K562 (cell line): ENCODE results near the gene LRGUK. TPM values are rescaled to one million over a fixed set of nuclear protein-coding genes. Genes with fewer than 3 reads are reported as not detected.

Experiments
- ATAC-seq: fragments of 200-7000 bp; cut with Tn5 transposase; 3 replicates; pipeline ENCODE4 v1.9.1; 2020; ENCODE audit warnings: moderate library complexity
- BruUV-seq: library from RNA; stranded (reverse); fragments of 400-500 nt; replicated peaks from 2 replicates; lab custom pipeline; 2021; lab: Mats Ljungman, UMichigan
- CTCF ChIA-PET: fragments of 300-600 bp; formaldehyde crosslinking; extraction: SDS; loops from one replicate; lab custom pipeline; 2021; ENCODE audit warnings: low intra/inter-chr PET ratio; lab: Yijun Ruan, JAX
- POLR2A ChIA-PET: fragments of 300-600, 350-650 bp; sonication (Branson Sonifier 250); formaldehyde crosslinking; extraction: SDS; loops from one replicate; lab custom pipeline; 2021; ENCODE audit warnings: antibody characterized with exemption, inconsistent platforms; lab: Yijun Ruan, JAX
- DNase-seq, 4 experiments: peaks; one replicate each; pipeline versions ENCODE4 v3.0.0 to v3.0.0-alpha.2; 2011 to 2018; ENCODE audit warnings: low spot score in 3 of 4, mixed read lengths in 3 of 4; ENCODE audit errors: extremely low read depth in 1 of 4
- FAIRE-seq: peaks from 2 replicates; lab custom pipeline; 2011; peaks lifted over from hg19 to GRCh38; lab: Jason Lieb, UNC
- H2AFZ ChIP-seq: 2 replicates; pipeline ENCODE4 v1.6.0; 2011; ENCODE audit warnings: low read depth, low read length, control low read depth, inconsistent platforms
- H3K27ac ChIP-seq: fragments of 200-600 bp; 3 replicates; pipeline ENCODE4 v1.8.0; 2011; ENCODE audit warnings: low read depth, mild to moderate bottlenecking, control low read depth, inconsistent platforms, low read length, moderate library complexity, mixed read lengths; ENCODE audit errors: extremely low read depth
- H3K27me3 ChIP-seq, 2 experiments: fragments of 300-600 bp in 1 of 2; 2 replicates in 1 of 2; 3 replicates in 1 of 2; pipeline versions ENCODE4 v1.6.0 to v1.8.0; 2011; ENCODE audit warnings: inconsistent platforms in 2 of 2, low read length in 2 of 2, mild to moderate bottlenecking in 1 of 2, mixed read lengths in 1 of 2, moderate library complexity in 1 of 2; ENCODE audit not compliant: control insufficient read depth in 2 of 2, insufficient read depth in 2 of 2
- H3K36me3 ChIP-seq: fragments of 300-600 bp; 3 replicates; pipeline ENCODE4 v1.8.0; 2011; ENCODE audit warnings: mild to moderate bottlenecking, low read length, inconsistent platforms; ENCODE audit not compliant: control insufficient read depth, insufficient read depth
- H3K4me1 ChIP-seq, 2 experiments: fragments of 200-600 bp in 1 of 2; replicated peaks in 1 of 2; 2 replicates in 1 of 2; 3 replicates in 1 of 2; pipeline versions ENCODE4 v1.5.1 to v1.8.0; 2011; ENCODE audit warnings: inconsistent platforms in 2 of 2, low read length in 2 of 2, mild to moderate bottlenecking in 1 of 2, mixed read lengths in 1 of 2, moderate library complexity in 1 of 2; ENCODE audit not compliant: control insufficient read depth in 2 of 2, insufficient read depth in 2 of 2
- H3K4me2 ChIP-seq: 2 replicates; pipeline ENCODE4 v1.6.1; 2011; ENCODE audit warnings: low read length, control low read depth, inconsistent platforms, mixed read lengths; ENCODE audit not compliant: insufficient read depth
- H3K4me3 ChIP-seq: fragments of 200-600 bp; sonication (generic), shearing (Covaris generic); 2 replicates; pipeline ENCODE4 v1.5.1; 2016; ENCODE audit warnings: control low read depth, inconsistent platforms
- H3K79me2 ChIP-seq: fragments of 200-600 bp; 3 replicates; pipeline ENCODE4 v1.8.0; 2011; ENCODE audit warnings: low read length, inconsistent platforms; ENCODE audit not compliant: control insufficient read depth, insufficient read depth
- H3K9ac ChIP-seq, 2 experiments: 2 replicates each; pipeline versions ENCODE4 v1.6.0 to v1.6.1; 2011; ENCODE audit warnings: low read depth in 2 of 2, low read length in 2 of 2, control low read depth in 1 of 2, inconsistent platforms in 1 of 2, mild to moderate bottlenecking in 1 of 2, mixed read lengths in 1 of 2; ENCODE audit not compliant: insufficient read depth in 1 of 2
- H3K9me1 ChIP-seq: one replicate; pipeline ENCODE4 v1.6.0; 2011; ENCODE audit warnings: inconsistent platforms, mild to moderate bottlenecking, low read length, moderate library complexity; ENCODE audit not compliant: control insufficient read depth, insufficient read depth
- H3K9me3 ChIP-seq: replicated peaks from 2 replicates; pipeline ENCODE4 v1.5.1; 2011; ENCODE audit warnings: low read depth, low read length, inconsistent platforms; ENCODE audit not compliant: control insufficient read depth, insufficient read depth
- H4K20me1 ChIP-seq: replicated peaks from 2 replicates; pipeline ENCODE4 v1.6.1; 2011; ENCODE audit warnings: low read length, inconsistent platforms, mixed read lengths; ENCODE audit not compliant: control insufficient read depth, insufficient read depth
- BCOR ChIP-seq: fragments of 450-650 bp; IDR thresholded peaks from 2 replicates; pipeline ENCODE4 v1.6.1; 2016
- FOXK2 ChIP-seq, 2 experiments: fragments of 450-650 bp; IDR thresholded peaks in 1 of 2; conservative IDR thresholded peaks in 1 of 2; 2 replicates each; pipeline ENCODE4 v1.6.1; 2016; ENCODE audit warnings: low read depth in 2 of 2, mild to moderate bottlenecking in 1 of 2
- HCFC1 ChIP-seq: IDR thresholded peaks from 2 replicates; pipeline ENCODE4 v1.6.1; 2012; ENCODE audit warnings: low read depth, low read length, improper control_type of control experiment
- KLF10 ChIP-seq: fragments of 250-450 bp; sonication (Bioruptor Pico); IDR thresholded peaks from 2 replicates; pipeline ENCODE4 v1.6.1; 2021; ENCODE audit warnings: matching md5 sums
- MAFK ChIP-seq: IDR thresholded peaks from 2 replicates; pipeline ENCODE4 v1.6.1; 2011; ENCODE audit warnings: low read length, improper control_type of control experiment
- NR2C1 ChIP-seq, 2 experiments: fragments of 450-650 bp; IDR thresholded peaks; 2 replicates each; pipeline ENCODE4 v1.6.1; 2017; ENCODE audit warnings: mild to moderate bottlenecking in 2 of 2, antibody characterized with exemption in 1 of 2, inconsistent platforms in 1 of 2, missing compliant biosample characterization in 1 of 2, missing genetic modification characterization in 1 of 2
- OTX1 ChIP-seq: fragments of 450-650 bp; formaldehyde crosslinking; IDR thresholded peaks from 2 replicates; pipeline ENCODE4 v1.4.0; 2022; ENCODE audit warnings: mild to moderate bottlenecking
- ZBTB1 ChIP-seq: sonication (generic); formaldehyde crosslinking; IDR thresholded peaks from 2 replicates; pipeline ENCODE4 v1.8.1; 2023; ENCODE audit warnings: missing genetic modification reagents, low read depth, mild to moderate bottlenecking, borderline replicate concordance
- ZNF143 ChIP-seq: sonication (generic); formaldehyde crosslinking; IDR thresholded peaks from 2 replicates; pipeline ENCODE4 v1.9.0; 2022; ENCODE audit warnings: mild to moderate bottlenecking, missing genetic modification reagents
- ZNF830 ChIP-seq: fragments of 250-450 bp; sonication (Bioruptor Pico); IDR thresholded peaks from 2 replicates; pipeline ENCODE4 v1.5.0; 2021; ENCODE audit warnings: mild to moderate bottlenecking
- WGBS: fragments of 100-300 bp; shearing (Covaris generic); methylation state at CpG from one replicate; pipeline ENCODE4 v1.1.6; 2016; ENCODE audit warnings: low coverage, mixed read lengths; ENCODE audit not compliant: insufficient coverage; ENCODE audit errors: missing lambda C conversion rate; 5-methylcytosine and 5-hydroxymethylcytosine counted together
- in situ Hi-C: fragments of 300-500 bp; cut with MboI; formaldehyde crosslinking; loops from 4 replicates; pipeline ENCODE4 v1.15.0; 2018; ENCODE audit warnings: inconsistent platforms, mixed read lengths
- intact Hi-C: fragments of 100-400 bp; cut with micrococcal nuclease; formaldehyde crosslinking; loops from 2 replicates; pipeline ENCODE4 v1.14.2; 2022
- polyA plus RNA-seq, 8 experiments: library from polyadenylated mRNA; depleted of rRNA in 4 of 8; stranded (reverse) in 5 of 8; unstranded in 3 of 8; fragments of >200 nt; fragmentation: Nextera tagmentation in 2 of 8; fragmentation: Illumina TruSeq in 1 of 8; extraction: Ambion mirVana in 2 of 8; extraction: Trizol in 1 of 8; gene quantifications; 2 replicates each; pipeline versions ENCODE4 v1.2.1 to v1.2.3, GENCODE V29; 2011 to 2014; ENCODE audit warnings: inconsistent platforms in 1 of 8, missing spikeins in 1 of 8
- total RNA-seq, 7 experiments: library from RNA; depleted of rRNA in 6 of 7; stranded (reverse); fragments of >200 nt in 6 of 7; fragmentation: Illumina TruSeq in 2 of 7; extraction: Trizol in 2 of 7; gene quantifications; 2 replicates each; pipeline versions ENCODE4 v1.2.1 to v1.2.3, GENCODE V29; 2011 to 2021; ENCODE audit warnings: low replicate concordance in 1 of 7
- TF ChIP-seq, protein P1 (sequence below): sonication (generic); formaldehyde crosslinking; IDR thresholded peaks from 2 replicates; pipeline ENCODE4 v1.8.0; 2022; ENCODE audit warnings: missing genetic modification reagents, mild to moderate bottlenecking, borderline replicate concordance
- TF ChIP-seq, protein P2 (sequence below), 2 experiments: fragments of 450-650 bp; IDR thresholded peaks; 2 replicates each; pipeline ENCODE4 v1.6.1; 2016; ENCODE audit warnings: mild to moderate bottlenecking in 2 of 2, borderline replicate concordance in 1 of 2, low read depth in 1 of 2, moderate library complexity in 1 of 2
- TF ChIP-seq, protein P3 (sequence below): sonication (generic); formaldehyde crosslinking; IDR thresholded peaks from 2 replicates; pipeline ENCODE4 v1.8.1; 2022; ENCODE audit warnings: missing genetic modification reagents

The LRGUK gene
- total and polyA plus RNA-seq, 9 of the 15 experiments (the other 6 are each of a cell fraction or from before 2014, with no cell fraction given): 0.04 to 0.33 (median 0.18) TPM

DNA sequence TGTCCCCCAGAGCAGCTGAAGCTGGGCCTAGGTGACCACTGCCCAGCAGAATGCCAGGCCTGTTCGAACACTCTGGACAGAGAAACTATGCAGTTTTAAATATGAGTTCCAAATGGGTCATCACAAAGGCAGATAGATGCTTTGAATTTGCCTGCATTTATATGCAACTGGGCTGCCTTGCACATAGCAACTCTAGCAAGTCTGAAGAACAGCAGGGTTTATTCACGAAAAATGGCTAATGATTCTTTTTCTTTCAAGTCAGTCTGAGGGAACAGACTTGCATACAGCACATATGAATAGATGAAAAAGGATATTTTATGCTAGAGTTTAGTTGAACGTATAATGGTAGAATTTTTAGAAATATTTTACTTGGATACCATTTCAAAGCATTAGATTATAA lies 121.1 kb downstream of the LRGUK start:
- H3K79me2 ChIP-seq: no peaks in the 10 kb centered on the region
- H3K9ac ChIP-seq: no peak overlapping the region
- H3K27ac ChIP-seq: no peak overlapping the region
- H3K4me1 ChIP-seq: no peaks in the 10 kb centered on the region
- DNase-seq (no peak), ATAC-seq (no peak), FAIRE-seq (no peak)
- H3K9me3 ChIP-seq: no peaks in the 10 kb centered on the region
- in situ Hi-C loops (no loop called here), intact Hi-C loops (no loop called here)
- no TSS peak for BruUV-seq
- no peaks in the 10 kb centered on the region for H3K36me3 ChIP-seq
- no peak overlapping the region for H3K4me3 ChIP-seq
- H3K4me2 ChIP-seq: no peak overlapping the region
- H2AFZ ChIP-seq: no peak overlapping the region
- H3K27me3 ChIP-seq: peaks cover 0 to 2% of the 10 kb centered on the region in 2 experiments; a peak in 1 of 5 replicates
- CTCF ChIA-PET: no interaction called here
- 4% methylated on average over 3 of the region's 3 CpGs for WGBS
- POLR2A ChIA-PET: interaction anchor here (0.9 kb wide), 1 partner anchor 37 kb away, joined by 3 read pairs; no protein-coding TSS in a partner anchor
- no peaks in the 10 kb centered on the region for H3K9me1 ChIP-seq
- H4K20me1 ChIP-seq: no peaks in the 10 kb centered on the region
- no peak for TF ChIP-seq BCOR
- no peak for TF ChIP-seq KLF10
- TF ChIP-seq ZNF830 (CRISPR knock-in tag): no peak
- TF ChIP-seq FOXK2 (conservative IDR thresholded peaks at IDR 0.05 in 1 of 2, IDR thresholded peaks at IDR 0.05 in 1 of 2; ENCODE audit: low read depth in 2 of 2): no peak
- TF ChIP-seq HCFC1: no peak
- TF ChIP-seq OTX1: no peak
- TF ChIP-seq MAFK: no peak
- TF ChIP-seq NR2C1 (IDR thresholded peaks at IDR 0.05): no peak
- no peak for TF ChIP-seq NR2C1 (tag; IDR thresholded peaks at IDR 0.05)
- TF ChIP-seq, protein P1, sequence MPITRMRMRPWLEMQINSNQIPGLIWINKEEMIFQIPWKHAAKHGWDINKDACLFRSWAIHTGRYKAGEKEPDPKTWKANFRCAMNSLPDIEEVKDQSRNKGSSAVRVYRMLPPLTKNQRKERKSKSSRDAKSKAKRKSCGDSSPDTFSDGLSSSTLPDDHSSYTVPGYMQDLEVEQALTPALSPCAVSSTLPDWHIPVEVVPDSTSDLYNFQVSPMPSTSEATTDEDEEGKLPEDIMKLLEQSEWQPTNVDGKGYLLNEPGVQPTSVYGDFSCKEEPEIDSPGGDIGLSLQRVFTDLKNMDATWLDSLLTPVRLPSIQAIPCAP (CRISPR knock-in tag): no peak
- TF ChIP-seq, protein P2, sequence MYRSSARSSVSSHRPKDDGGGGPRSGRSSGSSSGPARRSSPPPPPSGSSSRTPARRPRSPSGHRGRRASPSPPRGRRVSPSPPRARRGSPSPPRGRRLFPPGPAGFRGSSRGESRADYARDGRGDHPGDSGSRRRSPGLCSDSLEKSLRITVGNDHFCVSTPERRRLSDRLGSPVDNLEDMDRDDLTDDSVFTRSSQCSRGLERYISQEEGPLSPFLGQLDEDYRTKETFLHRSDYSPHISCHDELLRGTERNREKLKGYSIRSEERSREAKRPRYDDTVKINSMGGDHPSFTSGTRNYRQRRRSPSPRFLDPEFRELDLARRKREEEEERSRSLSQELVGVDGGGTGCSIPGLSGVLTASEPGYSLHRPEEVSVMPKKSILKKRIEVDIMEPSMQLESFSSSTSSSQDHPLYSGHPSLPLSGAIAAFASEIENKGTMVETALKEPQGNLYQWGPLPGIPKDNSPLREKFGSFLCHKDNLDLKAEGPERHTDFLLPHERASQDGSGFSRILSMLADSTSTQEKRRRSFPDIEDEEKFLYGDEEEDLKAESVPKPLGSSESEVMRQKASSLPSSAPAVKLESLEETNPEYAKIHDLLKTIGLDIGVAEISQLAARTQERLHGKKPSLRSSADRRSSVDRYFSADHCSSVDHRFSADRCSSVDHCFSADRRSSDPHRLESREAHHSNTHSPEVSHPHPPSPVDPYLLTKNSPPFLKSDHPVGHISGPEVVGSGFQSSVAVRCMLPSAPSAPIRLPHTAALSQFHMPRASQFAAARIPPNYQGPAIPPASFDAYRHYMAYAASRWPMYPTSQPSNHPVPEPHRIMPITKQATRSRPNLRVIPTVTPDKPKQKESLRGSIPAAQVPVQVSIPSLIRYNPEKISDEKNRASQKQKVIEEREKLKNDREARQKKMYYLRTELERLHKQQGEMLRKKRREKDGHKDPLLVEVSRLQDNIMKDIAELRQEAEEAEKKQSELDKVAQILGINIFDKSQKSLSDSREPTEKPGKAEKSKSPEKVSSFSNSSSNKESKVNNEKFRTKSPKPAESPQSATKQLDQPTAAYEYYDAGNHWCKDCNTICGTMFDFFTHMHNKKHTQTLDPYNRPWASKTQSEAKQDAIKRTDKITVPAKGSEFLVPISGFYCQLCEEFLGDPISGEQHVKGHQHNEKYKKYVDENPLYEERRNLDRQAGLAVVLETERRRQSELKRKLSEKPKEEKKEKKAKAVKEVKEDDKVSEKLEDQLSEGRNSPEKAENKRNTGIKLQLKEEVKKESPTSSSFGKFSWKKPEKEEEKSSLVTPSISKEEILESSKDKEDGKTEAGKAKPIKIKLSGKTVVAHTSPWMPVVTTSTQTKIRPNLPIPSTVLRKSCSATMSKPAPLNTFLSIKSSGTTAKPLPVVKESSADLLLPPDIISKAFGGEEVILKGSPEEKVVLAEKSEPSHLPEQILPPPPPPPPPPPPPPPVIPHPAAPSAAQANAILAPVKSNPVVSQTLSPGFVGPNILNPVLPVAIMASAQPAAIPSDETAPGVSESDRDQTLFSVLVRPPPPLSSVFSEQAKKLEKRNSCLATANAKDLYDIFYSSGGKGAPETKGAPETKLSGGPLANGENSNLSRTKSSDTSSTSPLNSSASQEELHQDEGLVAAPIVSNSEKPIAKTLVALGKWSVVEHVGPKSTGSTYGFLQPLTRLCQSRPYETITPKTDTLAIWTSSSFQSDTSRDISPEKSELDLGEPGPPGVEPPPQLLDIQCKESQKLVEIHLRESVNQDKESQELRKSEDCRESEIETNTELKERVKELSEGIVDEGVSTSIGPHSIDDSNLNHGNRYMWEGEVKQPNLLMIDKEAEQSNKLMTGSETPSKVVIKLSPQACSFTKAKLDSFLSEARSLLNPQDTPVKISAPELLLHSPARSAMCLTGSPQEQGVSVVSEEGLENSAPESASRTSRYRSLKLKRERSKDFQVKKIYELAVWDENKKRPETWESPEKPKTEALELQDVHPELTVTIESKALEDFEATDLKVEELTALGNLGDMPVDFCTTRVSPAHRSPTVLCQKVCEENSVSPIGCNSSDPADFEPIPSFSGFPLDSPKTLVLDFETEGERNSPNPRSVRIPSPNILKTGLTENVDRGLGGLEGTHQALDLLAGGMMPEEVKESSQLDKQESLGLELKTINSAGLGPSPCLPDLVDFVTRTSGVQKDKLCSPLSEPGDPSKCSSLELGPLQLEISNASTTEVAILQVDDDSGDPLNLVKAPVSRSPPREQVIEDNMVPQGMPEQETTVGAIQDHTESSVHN (IDR thresholded peaks at IDR 0.05; ENCODE audit: borderline replicate concordance in 1 of 2, low read depth in 1 of 2): no peak
- TF ChIP-seq, protein P3, sequence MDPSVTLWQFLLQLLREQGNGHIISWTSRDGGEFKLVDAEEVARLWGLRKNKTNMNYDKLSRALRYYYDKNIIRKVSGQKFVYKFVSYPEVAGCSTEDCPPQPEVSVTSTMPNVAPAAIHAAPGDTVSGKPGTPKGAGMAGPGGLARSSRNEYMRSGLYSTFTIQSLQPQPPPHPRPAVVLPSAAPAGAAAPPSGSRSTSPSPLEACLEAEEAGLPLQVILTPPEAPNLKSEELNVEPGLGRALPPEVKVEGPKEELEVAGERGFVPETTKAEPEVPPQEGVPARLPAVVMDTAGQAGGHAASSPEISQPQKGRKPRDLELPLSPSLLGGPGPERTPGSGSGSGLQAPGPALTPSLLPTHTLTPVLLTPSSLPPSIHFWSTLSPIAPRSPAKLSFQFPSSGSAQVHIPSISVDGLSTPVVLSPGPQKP (CRISPR knock-in tag): no peak
- TF ChIP-seq ZNF143 (CRISPR knock-in tag): no peak
- TF ChIP-seq ZBTB1 (CRISPR knock-in tag): no peak
